ENCODE data around the gene ASB6. TPM values are rescaled to one million over a fixed set of nuclear protein-coding genes. Genes with fewer than 3 reads are reported as not detected.
"Not testable (repeated sequence)": the region's sequence is repeated elsewhere in the genome, so short reads cannot be mapped to it uniquely, and the experiment has no call there.

The ASB6 gene
- total RNA-seq, 2 experiments from 2014 or later = 13.4 to 15.0 TPM

GRCh38 chr9:129666575-129666974, 24.6 kb upstream of the ASB6 start:
- intact Hi-C loops (cut with DNase I, micrococcal nuclease) = no loop called here
- Mint-ChIP-seq H3K36me3 (ENCODE audit: low read depth) (no peaks in the 10 kb centered on the region), H3K4me1 (no peaks in the 10 kb centered on the region), H3K9me3 (ENCODE audit: low read depth) (no peaks in the 10 kb centered on the region), H3K4me3 (no peak overlapping the region), H3K27me3 (peaks cover 8% of the 10 kb centered on the region), H3K27ac (no peak overlapping the region)
- DNase-seq = no peak
- ATAC-seq = no peak
- ChIA-PET CTCF (interaction anchor here (1.1 to 1.3 kb wide), 2 partner anchors 42 to 71 kb away, joined by 3 read pairs; no protein-coding TSS in a partner anchor), POLR2A (no interaction called here)

GRCh38 chr9:129665814-129666520, 24.0 kb upstream of the ASB6 start:
- Mint-ChIP-seq H3K36me3 (ENCODE audit: low read depth) (no peaks in the 10 kb centered on the region), H3K4me3 (no peak overlapping the region), H3K27ac (no peak overlapping the region), H3K9me3 (ENCODE audit: low read depth) (no peaks in the 10 kb centered on the region), H3K4me1 (no peaks in the 10 kb centered on the region), H3K27me3 (peaks cover 8% of the 10 kb centered on the region)
- intact Hi-C loops (cut with DNase I, micrococcal nuclease) = no loop called here
- DNase-seq (no peak), ATAC-seq (peak; percentile 16)
- ChIA-PET CTCF (interaction anchor here (1.1 to 1.3 kb wide), 2 partner anchors 41 to 71 kb away, joined by 3 read pairs; no protein-coding TSS in a partner anchor), POLR2A (no interaction called here)

- Mint-ChIP-seq H3K27me3 (peaks cover 8% of the 10 kb centered on the region), H3K4me1 (no peaks in the 10 kb centered on the region), H3K27ac (no peak within 1 kb of the TSS), H3K4me3 (peak within 1 kb of the TSS; percentile 39), H3K36me3 (ENCODE audit: low read depth) (no peaks in the 10 kb centered on the region), H3K9me3 (ENCODE audit: low read depth) (no peaks in the 10 kb centered on the region)
- intact Hi-C loops (cut with DNase I, micrococcal nuclease) = no loop called here
- ATAC-seq (peak; percentile 70), DNase-seq (peak; percentile 63)
- CTCF ChIA-PET = interaction anchor here (0.6 to 1.3 kb wide), 2 partner anchors 41 to 533 kb away, joined by 3 read pairs; no protein-coding TSS in a partner anchor
- POLR2A ChIA-PET = interaction anchor here (1.0 kb wide), 1 partner anchor 9 kb away, joined by 3 read pairs; no protein-coding TSS in a partner anchor
Measured at GRCh38 chr9:129665389-129665775, 23.4 kb upstream of the ASB6 start, which contains the start of gene PRRX2. PRRX2 (plus strand) TSS chr9:129665647; CDS start chr9:129665868, 221 bp downstream.

DNA sequence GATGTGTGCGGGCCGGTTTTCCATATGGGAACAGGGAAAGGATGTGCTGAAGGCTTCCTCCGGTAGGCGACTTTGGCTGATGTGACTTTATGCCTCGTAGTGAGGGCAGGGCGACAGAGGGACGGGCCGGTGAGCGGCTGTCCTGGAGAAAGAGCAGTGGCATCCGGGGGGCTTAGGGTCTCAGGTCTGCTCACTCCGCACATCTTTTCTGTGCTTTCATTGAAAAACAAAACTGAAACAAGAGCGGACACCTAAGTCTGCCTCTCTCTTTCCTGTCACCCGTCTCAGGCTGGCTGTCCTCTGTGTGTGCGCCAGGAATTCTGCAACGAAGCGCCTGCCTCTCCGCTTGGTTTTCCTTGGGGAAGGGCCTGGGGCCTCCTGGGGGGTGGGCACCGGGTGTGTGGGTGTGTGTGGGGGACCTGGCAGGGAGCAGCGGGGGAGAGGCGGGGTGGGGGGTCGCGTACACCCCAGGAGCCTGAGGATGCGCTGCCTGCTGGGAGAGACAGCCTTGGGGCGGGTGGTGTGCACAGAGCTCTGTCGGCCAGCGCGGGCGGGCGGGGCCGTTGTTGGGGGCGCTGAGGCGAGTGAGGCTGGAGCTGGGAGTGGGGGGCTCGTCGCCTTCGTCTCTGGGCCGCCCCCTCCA, 22.9 kb upstream of the ASB6 start:
- intact Hi-C loops (cut with DNase I, micrococcal nuclease) = no loop called here
- peak; percentile 43 for ATAC-seq
- H3K36me3 Mint-ChIP-seq (ENCODE audit: low read depth) = no peaks in the 10 kb centered on the region
- CTCF ChIA-PET = interaction anchor here (0.6 to 1.3 kb wide), 2 partner anchors 40 to 533 kb away, joined by 3 read pairs; no protein-coding TSS in a partner anchor
- H3K4me1 Mint-ChIP-seq = no peaks in the 10 kb centered on the region
- no peak for DNase-seq
- H3K27ac Mint-ChIP-seq = no peak overlapping the region
- POLR2A ChIA-PET = interaction anchor here (1.0 kb wide), 1 partner anchor 8 kb away, joined by 3 read pairs; no protein-coding TSS in a partner anchor
- H3K4me3 Mint-ChIP-seq = peak overlapping the region; percentile 39
- H3K9me3 Mint-ChIP-seq (ENCODE audit: low read depth) = no peaks in the 10 kb centered on the region
- peaks cover 6% of the 10 kb centered on the region for H3K27me3 Mint-ChIP-seq

DNA sequence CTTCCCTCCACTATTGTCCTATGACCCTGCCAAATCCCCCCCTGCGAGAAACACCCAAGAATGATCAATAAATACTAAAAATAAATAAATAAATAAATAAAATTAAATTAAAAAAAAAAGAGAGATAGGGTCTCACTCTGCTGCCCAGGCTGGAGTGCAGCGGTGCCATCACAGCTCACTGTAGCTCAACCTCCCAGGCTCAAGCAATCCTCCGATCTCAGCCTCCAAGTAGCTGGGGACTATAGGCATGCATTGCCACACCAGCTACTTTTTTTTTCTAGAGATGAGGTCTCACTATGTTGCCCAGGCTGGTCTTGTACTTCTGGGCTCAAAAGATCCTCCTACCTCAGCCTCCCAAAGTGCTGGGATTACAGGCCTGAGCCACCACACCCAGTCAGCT, 20.3 kb upstream of the ASB6 start:
- H3K4me3 Mint-ChIP-seq; H3K27me3 Mint-ChIP-seq; ATAC-seq; H3K4me1 Mint-ChIP-seq; intact Hi-C loops (cut with DNase I, micrococcal nuclease); H3K9me3 Mint-ChIP-seq (ENCODE audit: low read depth); H3K27ac Mint-ChIP-seq; POLR2A ChIA-PET; DNase-seq; H3K36me3 Mint-ChIP-seq (ENCODE audit: low read depth): not testable (repeated sequence)
- CTCF ChIA-PET = interaction anchor here (0.6 to 0.9 kb wide), 4 partner anchors 15 to 128 kb away, joined by 3 to 5 read pairs (median 4); no protein-coding TSS in a partner anchor

GRCh38 chr9:129661029-129661428, 19.1 kb upstream of the ASB6 start:
- CTCF ChIA-PET = interaction anchor here (0.5 to 1.1 kb wide), 3 partner anchors 12 to 55 kb away, joined by 3 to 4 read pairs (median 3); no protein-coding TSS in a partner anchor

DNA sequence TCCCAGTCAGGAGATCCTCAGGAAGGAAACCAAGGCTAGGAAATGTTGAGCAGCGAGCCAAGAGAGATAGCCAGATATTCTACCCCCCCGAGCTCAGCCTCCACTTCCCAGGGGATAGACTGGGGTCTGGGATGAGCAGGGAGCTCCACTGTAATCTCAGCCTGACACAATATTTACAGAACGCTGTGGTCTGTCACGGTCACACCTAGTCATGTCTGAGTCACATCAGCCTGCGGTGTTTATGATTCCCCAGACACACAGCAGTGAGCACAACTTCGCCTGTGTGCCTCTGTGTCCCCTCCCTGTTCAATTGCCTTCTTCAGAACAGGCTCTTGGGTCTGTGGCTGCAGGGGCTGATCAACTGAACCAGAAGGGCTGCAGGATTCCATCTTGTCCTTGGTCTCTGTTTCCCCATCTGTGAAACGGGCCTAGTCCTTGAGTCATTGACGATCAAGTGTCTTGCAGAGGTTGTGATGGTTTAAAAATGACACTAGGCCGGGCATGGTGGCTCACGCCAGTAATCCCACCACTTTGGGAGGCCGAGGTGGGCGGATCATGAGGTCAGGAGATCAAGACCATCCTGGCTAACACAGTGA, 14.9 kb upstream of the ASB6 start:
- Mint-ChIP-seq H3K36me3 (ENCODE audit: low read depth) (no peaks in the 10 kb centered on the region), H3K27ac (no peak overlapping the region), H3K27me3 (no peaks in the 10 kb centered on the region), H3K4me3 (no peak overlapping the region), H3K9me3 (ENCODE audit: low read depth) (no peaks in the 10 kb centered on the region), H3K4me1 (no peaks in the 10 kb centered on the region)
- intact Hi-C loops (cut with DNase I, micrococcal nuclease) = no loop called here
- DNase-seq (no peak), ATAC-seq (peak; percentile 64)
- ChIA-PET CTCF (interaction anchor here (0.8 to 1.1 kb wide), 3 partner anchors 16 to 134 kb away, joined by 3 to 4 read pairs (median 3); no protein-coding TSS in a partner anchor), POLR2A (interaction anchor here (0.8 kb wide), 1 partner anchor 8 kb away, joined by 3 read pairs; the partner anchor contains the start of gene PRRX2)

More at GRCh38 chr9:129661029-129661428, 19.1 kb upstream of the ASB6 start:
- H3K27me3 Mint-ChIP-seq = no peaks in the 10 kb centered on the region
- H3K9me3 Mint-ChIP-seq (ENCODE audit: low read depth) = no peaks in the 10 kb centered on the region
- intact Hi-C loops (cut with DNase I, micrococcal nuclease) = no loop called here
- POLR2A ChIA-PET = no interaction called here
- no peak for DNase-seq
- H3K4me1 Mint-ChIP-seq = no peaks in the 10 kb centered on the region
- no peak overlapping the region for H3K27ac Mint-ChIP-seq
- H3K36me3 Mint-ChIP-seq (ENCODE audit: low read depth) = no peaks in the 10 kb centered on the region
- no peak for ATAC-seq
- no peak overlapping the region for H3K4me3 Mint-ChIP-seq

DNA sequence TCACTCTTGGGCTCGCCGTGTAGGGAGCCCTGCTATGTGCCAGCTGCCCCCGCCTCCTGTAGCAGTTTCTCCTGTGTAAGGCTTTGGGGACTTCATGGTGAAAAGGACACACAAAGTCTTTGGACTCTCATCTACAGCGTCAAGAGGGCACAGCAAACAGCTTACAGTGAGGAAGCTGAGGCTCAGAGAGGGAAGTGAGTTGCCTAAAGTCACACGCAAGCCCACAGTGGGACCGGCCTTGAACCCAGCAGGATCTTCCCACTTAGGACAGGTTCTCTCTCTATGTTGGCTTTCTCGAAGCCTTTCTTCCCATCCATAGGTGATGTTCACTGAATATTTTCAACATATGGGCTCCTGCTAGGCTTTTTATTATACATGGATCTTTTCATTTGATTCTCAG, 13.7 kb upstream of the ASB6 start:
- intact Hi-C loops (cut with DNase I, micrococcal nuclease) = no loop called here
- Mint-ChIP-seq H3K36me3 (ENCODE audit: low read depth) (no peaks in the 10 kb centered on the region), H3K9me3 (ENCODE audit: low read depth) (no peaks in the 10 kb centered on the region), H3K4me3 (no peak overlapping the region), H3K4me1 (no peaks in the 10 kb centered on the region), H3K27ac (no peak overlapping the region), H3K27me3 (no peaks in the 10 kb centered on the region)
- ChIA-PET POLR2A (no interaction called here), CTCF (interaction anchor here (0.6 to 1.1 kb wide), 2 partner anchors 18 to 451 kb away, joined by 3 read pairs; no protein-coding TSS in a partner anchor)
- ATAC-seq (no peak), DNase-seq (no peak)

GRCh38 chr9:129655154-129655553, 13.2 kb upstream of the ASB6 start:
- no peaks in the 10 kb centered on the region for H3K27me3 Mint-ChIP-seq
- no peak overlapping the region for H3K27ac Mint-ChIP-seq
- ATAC-seq (no peak), DNase-seq (no peak)
- H3K4me1 Mint-ChIP-seq = no peaks in the 10 kb centered on the region
- H3K36me3 Mint-ChIP-seq (ENCODE audit: low read depth) = no peaks in the 10 kb centered on the region
- H3K4me3 Mint-ChIP-seq = no peak overlapping the region
- CTCF ChIA-PET = interaction anchor here (0.6 kb wide), 1 partner anchor 11 kb away, joined by 3 read pairs; no protein-coding TSS in a partner anchor
- POLR2A ChIA-PET = no interaction called here
- no peaks in the 10 kb centered on the region for H3K9me3 Mint-ChIP-seq (ENCODE audit: low read depth)
- intact Hi-C loops (cut with DNase I, micrococcal nuclease) = no loop called here

DNA sequence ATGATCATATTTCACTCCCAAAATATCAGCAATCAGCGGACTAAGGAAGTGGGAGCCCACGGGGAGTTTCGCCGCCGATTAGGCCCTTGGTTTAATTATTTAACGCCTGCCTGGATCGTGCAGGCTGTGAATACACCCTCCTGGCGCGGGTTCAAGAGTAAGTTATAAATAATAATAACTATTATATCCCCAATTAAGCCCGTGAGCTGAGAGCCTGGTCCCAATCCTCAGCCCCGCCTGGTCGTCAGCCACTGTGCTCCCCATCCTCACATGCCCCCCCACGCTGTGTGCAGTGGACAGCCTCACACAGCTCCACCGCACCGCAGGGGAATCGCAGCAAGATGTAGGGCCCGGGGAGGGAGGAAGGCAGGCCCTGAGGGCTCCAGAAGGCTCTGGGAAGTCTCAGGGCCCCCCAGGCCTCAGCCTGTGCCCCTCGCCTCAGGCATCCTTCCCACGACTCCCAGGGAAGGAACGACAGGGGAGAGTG, 12.6 kb upstream of the ASB6 start:
- intact Hi-C loops (cut with DNase I, micrococcal nuclease) = no loop called here
- ATAC-seq = no peak
- Mint-ChIP-seq H3K4me3 (no peak overlapping the region), H3K36me3 (ENCODE audit: low read depth) (no peaks in the 10 kb centered on the region), H3K4me1 (no peaks in the 10 kb centered on the region), H3K27me3 (no peaks in the 10 kb centered on the region), H3K27ac (no peak overlapping the region), H3K9me3 (ENCODE audit: low read depth) (no peaks in the 10 kb centered on the region)
- CTCF ChIA-PET = interaction anchor here (0.6 kb wide), 1 partner anchor 10 kb away, joined by 3 read pairs; no protein-coding TSS in a partner anchor
- no peak for DNase-seq
- POLR2A ChIA-PET = no interaction called here

All from activated CD4-positive, alpha-beta T cell treated with anti-CD3 and anti-CD28 coated beads for 36 hours (primary cell).